ENCODE measurements around the gene LRCH4. TPM values are rescaled to one million over a fixed set of nuclear protein-coding genes. Genes with fewer than 3 reads are reported as not detected.

Gene LRCH4
- total RNA-seq, 6 experiments from 2014 or later = 19.5 to 39.1 (median 24.7) TPM

GRCh38 chr7:100629117-100629716 is 43.3 kb upstream of the LRCH4 start:
- TF ChIP-seq CTCF (IDR thresholded peaks at IDR 0.05) (peak in 2 of 4 donors; percentile 18 to 19), POLR2A (IDR thresholded peaks at IDR 0.05) (no peak)
- DNase-seq = peak in 1 of 3 donors; percentile 19
- Histone ChIP-seq H3K4me1 (peaks cover 0 to 18% (median 9%) of the 10 kb centered on the region in 4 donors), H3K9me3 (no peaks in the 10 kb centered on the region), H3K27ac (no peak overlapping the region), H3K4me3 (no peak overlapping the region), H3K36me3 (peaks cover 0 to 73% (median 39%) of the 10 kb centered on the region in 4 donors), H3K27me3 (no peaks in the 10 kb centered on the region)
- intact Hi-C loops (cut with DNase I) = loop anchor here in 1 of 2 donors (10.0 kb wide), 1 partner anchor 56 kb away; no protein-coding TSS in a partner anchor
- 84% methylated on average over 5 of the region's 11 CpGs for WGBS (ENCODE audit: insufficient coverage, low coverage, low lambda C conversion rate, missing lambda C conversion rate)
- no peak for ATAC-seq

DNA sequence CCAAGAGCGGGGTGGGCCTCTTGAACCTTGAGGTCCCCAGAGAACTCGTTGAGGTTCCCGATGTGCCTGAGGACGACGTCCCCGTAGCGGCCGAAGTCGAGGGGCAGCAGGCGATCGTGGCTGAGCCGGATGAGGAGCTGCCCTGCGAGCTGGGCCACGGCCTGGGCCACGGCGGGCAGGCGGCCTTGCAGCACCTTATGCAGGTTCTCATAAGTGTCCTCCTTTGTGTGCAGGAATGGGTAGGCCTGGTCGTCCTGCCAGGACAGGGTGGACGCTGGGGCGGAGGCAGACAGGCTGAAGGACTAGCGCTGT is 41.3 kb upstream of the LRCH4 start:
- intact Hi-C loops (cut with DNase I) = loop anchor here in 1 of 2 donors (10.0 kb wide), 1 partner anchor 58 kb away; no protein-coding TSS in a partner anchor
- no CpG with 5 or more reads among the region's 21 CpGs for WGBS (ENCODE audit: insufficient coverage, low coverage, low lambda C conversion rate, missing lambda C conversion rate)
- H3K4me1 ChIP-seq = peaks cover 0 to 33% (median 17%) of the 10 kb centered on the region in 4 donors
- H3K9me3 ChIP-seq = no peaks in the 10 kb centered on the region
- peaks cover 0 to 60% (median 31%) of the 10 kb centered on the region in 4 donors for H3K36me3 ChIP-seq
- peak in 1 of 3 donors; percentile 26 for DNase-seq
- no peaks in the 10 kb centered on the region for H3K27me3 ChIP-seq
- peak overlapping the region in 1 of 3 donors; percentile 64 for H3K27ac ChIP-seq
- TF ChIP-seq CTCF (IDR thresholded peaks at IDR 0.05) (no peak), POLR2A (IDR thresholded peaks at IDR 0.05) (no peak)
- peak in 3 of 4 donors; percentile 1 to 9 (median 4) for ATAC-seq
- H3K4me3 ChIP-seq = no peak overlapping the region

DNA sequence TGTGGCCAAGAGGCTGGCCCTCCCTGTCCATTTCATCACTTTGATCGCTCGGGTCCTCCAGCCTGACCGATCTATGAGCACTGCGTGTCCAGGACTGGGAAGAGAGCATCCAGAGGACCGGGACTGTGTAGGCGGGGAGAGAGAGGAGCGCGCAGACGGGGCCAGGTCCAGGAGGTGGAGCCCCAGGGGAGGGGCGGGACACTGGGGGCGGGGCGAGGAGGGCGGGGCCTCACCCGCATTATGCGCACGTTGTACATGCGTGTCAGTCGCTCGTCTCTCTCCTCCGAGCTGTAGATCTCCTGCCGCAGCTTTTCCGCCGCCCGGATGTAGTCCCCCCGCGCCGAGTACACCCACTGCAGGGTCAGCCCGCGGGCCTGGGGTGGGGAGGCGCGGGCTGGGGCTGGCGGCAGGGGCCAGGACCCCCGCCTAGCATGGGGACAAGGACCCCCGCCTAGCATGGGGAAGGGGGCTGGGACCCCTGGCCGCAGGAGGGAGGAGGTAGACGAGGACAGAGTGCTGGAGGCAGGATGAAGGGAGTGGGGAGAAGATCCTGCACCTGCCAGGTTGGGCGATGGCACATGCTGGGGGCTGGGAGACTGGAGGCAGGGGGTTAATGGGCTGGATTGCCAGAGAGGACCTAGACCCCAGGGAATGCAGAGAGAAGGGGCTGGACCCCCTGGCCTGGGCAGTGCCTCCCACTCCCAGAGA is 40.8 kb upstream of the LRCH4 start:
- peak; percentile 90 to 93 (median 92) for ATAC-seq
- Histone ChIP-seq H3K27ac (peak overlapping the region in 2 of 3 donors; percentile 11 to 64), H3K36me3 (peaks cover 0 to 55% (median 29%) of the 10 kb centered on the region in 4 donors), H3K9me3 (no peaks in the 10 kb centered on the region), H3K4me3 (no peak overlapping the region), H3K27me3 (no peaks in the 10 kb centered on the region), H3K4me1 (peaks cover 0 to 38% (median 20%) of the 10 kb centered on the region in 4 donors)
- WGBS (ENCODE audit: insufficient coverage, low coverage, low lambda C conversion rate, missing lambda C conversion rate) = 25% methylated on average over 4 of the region's 37 CpGs
- TF ChIP-seq POLR2A (IDR thresholded peaks at IDR 0.05) (peak; percentile 17), CTCF (IDR thresholded peaks at IDR 0.05) (no peak)
- peak; percentile 89 to 94 (median 92) for DNase-seq
- intact Hi-C loops (cut with DNase I) = loop anchor here in 1 of 2 donors (10.0 kb wide), 1 partner anchor 58 kb away; no protein-coding TSS in a partner anchor

GRCh38 chr7:100626055-100626454 is 40.1 kb upstream of the LRCH4 start:
- Histone ChIP-seq H3K9me3 (no peaks in the 10 kb centered on the region), H3K27me3 (no peaks in the 10 kb centered on the region), H3K4me3 (no peak overlapping the region), H3K4me1 (peaks cover 0 to 43% (median 20%) of the 10 kb centered on the region in 4 donors), H3K27ac (peak overlapping the region in 1 of 3 donors; percentile 37), H3K36me3 (peaks cover 0 to 50% (median 27%) of the 10 kb centered on the region in 4 donors)
- no peak for DNase-seq
- TF ChIP-seq POLR2A (IDR thresholded peaks at IDR 0.05) = no peak
- TF ChIP-seq CTCF (IDR thresholded peaks at IDR 0.05) = no peak
- no peak for ATAC-seq
- 14% methylated on average over 3 of the region's 3 CpGs for WGBS (ENCODE audit: insufficient coverage, low coverage, low lambda C conversion rate, missing lambda C conversion rate)
- intact Hi-C loops (cut with DNase I) = loop anchor here in 1 of 2 donors (10.0 kb wide), 1 partner anchor 59 kb away; no protein-coding TSS in a partner anchor

Measured in right lobe of liver (tissue), 6 donors.